T1000 (cell line): Measurements from ENCODE around the gene SSBP4.
A peak's percentile ranks its signal among the peaks of the same experiment; 100 is the strongest.

ENCODE experiments used
- DNase-seq: peaks from one replicate; lab custom pipeline; 2025; ENCODE audit warnings: mixed read lengths; lab: John Stamatoyannopoulos, UW

SSBP4 gene

DNA sequence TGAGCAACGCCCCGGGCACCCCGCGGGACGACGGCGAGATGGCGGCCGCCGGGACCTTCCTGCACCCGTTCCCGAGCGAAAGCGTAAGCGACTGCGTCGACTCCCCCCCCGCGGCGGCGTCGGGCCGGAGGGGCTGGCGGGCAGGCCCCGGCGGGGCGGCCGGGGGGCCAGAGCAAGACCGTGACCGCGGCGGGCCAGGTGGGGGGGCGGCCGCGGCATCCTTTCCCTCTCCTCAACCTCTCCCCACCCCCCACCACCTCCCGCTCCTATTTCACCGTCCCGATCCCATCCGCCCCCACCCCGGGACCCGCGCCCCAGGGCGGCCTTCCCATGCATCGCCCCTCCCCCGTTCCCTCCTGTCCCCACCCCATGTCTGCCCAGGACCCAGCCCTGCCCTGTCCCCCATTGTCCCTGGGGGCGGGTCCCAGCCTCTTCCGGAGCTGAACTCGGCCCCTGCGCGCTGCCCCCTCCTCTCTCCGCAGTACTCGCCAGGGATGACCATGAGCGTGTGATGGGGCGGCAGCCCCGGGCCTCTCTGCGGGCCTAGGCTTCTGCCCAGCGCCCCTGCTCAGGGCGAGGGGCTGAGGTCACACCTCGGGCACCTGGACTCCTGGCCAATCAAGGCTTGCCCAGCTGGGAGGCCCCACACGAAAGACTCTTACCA lies 14.7 kb downstream of the SSBP4 start:
- no peak for DNase-seq

DNA sequence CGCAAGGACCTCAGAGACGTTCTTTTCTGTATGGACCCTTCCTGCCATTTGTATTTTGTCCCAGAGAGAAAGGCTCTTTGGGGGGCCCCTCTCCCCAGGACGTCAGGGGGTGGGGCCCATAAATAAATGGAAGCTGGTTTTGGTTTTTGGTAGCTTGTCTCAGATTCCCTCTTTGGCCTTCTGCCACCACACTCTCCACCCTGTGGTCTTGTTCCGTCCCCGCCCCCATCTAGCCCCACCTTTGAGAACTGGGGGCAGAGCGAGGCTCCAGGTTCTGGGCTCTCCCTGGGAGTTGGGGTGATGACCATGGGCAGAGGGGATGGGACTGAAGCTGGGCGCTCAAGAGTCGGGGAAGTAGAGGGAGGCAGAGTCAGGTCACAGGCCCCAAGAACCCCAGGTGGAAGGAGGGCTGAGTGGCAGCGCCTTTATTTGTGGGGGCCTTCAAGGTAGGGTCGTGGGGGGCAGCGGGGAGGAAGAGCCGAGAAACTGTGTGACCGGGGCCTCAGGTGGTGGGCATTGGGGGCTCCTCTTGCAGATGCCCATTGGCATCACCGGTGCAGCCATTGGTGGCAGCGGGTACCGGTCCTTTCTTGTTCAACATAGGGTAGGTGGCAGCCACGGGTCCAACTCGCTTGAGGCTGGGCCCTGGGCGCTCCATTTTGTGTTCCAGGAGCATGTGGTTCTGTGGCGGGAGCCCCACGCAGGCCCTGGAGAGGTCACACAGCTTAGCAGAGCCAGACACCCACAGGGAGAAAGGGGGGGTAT lies 15.4 kb downstream of the SSBP4 start:
- DNase-seq: no peak

DNA sequence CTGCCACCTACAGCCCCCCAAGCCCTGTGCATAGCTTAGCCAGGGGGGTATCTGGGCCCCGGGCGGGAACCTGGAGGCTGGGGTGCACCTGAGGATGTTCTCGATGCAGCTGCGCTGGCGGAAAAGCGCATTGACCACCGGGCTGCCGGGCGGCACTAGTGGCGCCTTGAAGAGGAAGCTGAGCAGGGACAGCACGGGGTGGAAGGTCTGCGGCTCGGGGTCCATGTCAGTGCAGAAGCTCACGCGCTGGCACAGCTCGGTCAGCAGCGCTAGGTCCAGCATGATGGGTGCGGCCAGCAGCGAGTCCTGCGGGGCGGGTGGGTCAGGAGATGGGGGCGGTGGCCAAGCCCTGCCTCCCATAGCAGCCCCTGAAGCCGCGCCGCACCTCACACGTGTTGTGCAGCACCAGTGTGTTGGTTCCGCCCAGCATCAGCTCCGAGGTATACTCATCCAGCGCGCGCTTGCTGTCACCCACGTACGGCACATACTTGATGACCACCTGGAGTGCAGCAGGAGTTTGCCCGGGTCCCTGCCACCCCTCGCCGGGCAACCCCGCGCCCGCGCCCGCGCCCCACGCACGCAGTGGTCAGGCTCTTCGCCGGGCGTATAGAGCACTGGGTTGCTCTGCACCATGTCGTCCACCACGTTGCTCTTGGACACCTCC lies 16.1 kb downstream of the SSBP4 start:
- no peak for DNase-seq

DNA sequence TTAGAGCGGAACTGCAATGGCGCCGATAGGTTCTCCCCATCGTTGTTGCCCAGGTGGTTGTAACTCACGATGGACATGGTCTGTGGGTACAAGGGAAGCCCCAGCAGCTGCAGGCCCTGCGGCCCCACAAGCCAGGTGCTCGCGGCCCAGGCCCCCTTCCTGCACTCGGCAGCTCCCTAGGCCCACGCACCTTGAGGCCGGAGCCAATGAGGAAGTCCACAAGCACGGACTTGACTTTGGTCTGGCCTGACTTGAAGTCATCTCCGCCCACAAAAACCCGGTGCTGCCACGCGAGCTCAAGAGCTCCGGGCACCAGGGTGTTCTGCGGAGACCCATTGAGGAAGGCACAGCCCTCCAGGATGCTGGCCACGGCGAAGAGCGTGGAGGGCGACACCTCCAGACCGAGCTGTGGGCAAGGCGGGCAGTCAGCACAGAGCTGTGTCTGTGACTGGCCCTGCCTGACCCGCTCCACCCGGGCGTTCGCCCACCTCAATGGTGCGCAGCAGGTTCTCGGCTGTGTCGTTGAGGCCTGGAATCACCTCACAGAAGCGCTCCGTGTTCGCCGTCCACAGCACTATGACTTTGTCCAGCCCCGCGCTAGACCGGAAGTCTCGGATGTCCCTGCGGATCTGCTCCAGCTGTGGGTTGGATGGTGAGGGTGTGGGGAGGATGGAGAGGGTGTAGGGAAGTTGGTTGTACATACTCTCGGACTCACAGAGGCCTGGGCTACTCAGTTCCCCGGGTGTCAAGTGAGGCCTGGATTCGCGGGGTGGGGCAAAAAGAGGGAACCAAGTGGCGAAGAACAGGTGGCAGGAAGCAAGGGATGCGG lies 16.9 kb downstream of the SSBP4 start:
- DNase-seq: no peak

DNA sequence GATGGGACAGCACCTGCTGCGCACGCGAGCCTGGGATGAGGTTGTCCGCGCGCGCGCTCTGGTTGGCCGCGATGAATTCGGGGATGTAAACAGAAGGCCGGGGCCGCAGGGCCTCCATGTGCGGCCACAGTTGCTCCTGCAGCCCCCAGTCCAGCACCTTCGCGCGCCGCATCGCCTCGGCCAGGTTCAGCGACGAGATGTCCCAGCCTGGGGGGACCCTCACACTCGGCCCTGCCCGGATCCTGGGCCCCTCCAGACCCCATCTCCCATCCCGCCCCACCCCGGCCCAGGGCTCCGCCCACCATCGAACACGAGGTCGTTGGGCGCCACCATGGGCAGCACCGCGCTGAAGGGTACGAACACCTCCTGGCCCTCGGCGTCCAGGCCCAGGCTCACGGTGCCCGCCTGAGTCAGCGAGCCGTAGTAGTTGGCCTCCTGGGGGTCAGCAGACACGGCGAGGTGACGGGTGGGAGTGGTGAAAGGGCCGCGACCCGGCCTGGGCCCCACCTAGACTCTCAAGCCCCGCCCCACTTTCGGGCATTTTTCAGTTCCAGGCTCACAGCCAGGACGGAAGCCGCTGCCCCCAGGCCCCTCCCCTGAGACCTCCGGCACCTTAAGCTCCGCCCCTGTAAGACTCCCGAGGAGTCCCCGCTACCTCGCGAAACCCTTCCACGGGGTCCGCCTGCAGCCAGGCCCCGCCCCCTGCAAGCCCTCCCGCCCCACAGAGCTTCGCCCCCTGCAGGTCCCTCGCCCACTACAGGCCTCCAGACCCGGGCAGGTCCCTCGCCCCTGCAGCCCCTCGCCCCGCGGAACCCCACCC lies 17.7 kb downstream of the SSBP4 start:
- peak; percentile 81 for DNase-seq

DNA sequence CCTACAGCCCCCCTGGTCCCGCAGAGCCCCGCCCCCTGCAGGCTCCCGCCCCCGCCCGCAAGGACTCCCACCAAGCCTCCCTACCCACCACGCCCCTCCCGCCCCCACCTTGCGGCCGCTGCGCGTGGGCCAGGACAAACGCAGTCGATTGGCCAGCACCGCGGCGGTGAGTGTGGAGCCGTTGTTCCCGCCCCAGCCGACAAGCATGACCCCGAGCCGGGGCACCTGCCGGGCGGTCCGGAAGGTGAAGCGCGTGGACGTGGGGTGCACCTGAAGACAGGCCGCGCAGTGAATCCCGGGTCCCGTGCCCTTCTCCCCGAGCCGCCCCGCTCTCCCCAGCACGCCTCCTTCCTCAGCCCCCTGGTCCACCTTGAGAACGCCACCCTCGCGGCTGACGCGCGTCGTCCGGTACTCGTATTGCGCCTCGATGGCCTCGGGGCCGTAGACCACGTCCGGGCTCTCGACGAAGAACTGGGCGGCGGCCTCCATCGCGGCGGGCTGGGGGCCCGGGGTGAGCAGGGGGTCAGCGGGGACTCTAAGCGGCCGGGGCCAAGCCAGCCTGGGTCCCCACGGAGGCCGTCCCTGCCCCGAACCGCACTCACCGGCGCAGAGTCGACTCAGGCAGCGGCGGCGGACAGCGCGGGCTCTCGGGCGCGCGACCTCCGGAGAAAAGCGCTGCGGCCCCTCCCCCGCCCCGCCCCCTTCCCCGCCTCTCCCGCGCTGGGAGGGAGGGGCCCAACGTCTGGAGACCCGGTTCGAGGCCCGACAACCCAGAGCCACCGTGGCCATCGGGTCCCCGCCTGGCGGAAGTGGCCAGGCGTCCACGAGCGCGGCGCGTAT lies 18.5 kb downstream of the SSBP4 start, which contains the start of gene ISYNA1:
ISYNA1 (minus strand) TSS at position 643 of the 840 bp plus-strand sequence; CDS start at position 489, 154 bp downstream.
- DNase-seq: no peak

DNA sequence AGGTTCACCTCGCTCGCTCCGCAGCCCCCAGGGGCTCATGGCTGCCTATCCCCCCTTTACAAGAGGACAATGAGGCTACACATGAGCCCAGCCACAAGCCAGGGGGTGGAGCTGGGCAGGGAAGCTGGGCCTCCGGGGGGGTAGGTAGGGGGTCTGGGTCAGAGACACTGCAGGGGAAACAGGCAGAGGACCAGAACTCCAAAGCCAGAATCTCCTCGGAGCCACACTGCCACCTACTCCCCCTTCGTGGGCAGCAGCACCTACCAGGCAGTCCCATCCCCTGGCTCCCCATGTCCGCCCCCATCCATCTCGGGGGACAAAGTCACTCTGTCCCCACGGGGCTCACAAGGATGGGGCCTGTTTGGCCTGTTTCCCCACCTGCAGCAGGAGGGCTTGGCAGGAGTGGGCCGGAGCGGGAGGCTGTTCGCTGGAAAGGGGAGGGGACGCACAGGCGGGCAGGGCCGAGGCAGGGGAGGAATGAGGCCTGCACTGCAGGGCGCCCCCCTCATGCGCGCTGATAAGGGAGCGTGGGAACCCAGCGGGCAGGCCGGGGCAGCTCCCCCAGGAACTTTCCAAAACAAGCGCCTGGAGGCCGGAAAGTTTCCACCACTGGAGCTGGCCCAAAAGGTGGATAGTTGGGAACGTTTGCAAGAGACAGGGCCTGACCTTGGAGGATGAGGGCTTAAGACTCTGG lies 19.3 kb downstream of the SSBP4 start:
- no peak for DNase-seq

DNA sequence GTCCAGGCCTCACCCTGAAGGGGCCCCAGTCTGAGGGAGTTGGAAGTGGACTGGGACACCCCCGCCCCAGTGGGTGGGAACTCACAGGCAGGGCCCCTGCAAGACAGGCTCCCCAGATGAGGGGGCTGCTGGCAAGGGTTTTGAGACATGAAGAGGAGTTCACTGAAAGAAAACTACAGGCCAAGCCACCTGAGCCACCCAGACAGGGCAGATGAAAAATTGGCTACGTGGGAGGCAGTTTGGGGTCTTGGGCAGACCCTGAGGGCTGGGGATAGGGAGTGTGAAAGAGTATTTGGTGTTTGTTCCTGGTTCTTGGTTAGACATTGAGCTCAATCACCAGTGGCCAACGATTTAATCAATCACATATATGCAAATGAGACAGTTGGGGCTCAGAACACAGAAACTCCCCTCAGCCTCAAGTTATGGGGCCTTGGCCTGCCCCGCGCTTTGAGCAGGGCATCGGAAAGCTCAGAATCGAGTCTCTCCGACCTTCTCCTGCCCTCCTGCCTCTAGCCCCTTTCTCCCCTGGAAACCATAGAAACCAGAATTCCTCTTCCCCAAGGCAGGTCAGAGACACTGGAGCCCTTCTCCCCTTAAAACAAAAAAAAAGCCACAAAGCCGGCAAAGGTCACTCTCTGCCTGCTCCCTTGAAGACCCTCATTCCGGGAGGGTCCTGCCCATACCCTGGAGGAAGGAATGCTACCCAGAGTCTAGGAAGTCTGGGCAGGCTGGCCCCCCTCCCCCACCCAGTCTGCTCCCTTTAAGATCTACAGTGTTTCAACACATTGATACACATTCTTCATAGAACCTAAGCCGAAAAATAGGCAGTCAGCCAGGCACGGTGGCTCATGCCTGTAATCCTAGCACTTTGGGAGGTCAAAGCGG lies 20.1 kb downstream of the SSBP4 start:
- no peak for DNase-seq

DNA sequence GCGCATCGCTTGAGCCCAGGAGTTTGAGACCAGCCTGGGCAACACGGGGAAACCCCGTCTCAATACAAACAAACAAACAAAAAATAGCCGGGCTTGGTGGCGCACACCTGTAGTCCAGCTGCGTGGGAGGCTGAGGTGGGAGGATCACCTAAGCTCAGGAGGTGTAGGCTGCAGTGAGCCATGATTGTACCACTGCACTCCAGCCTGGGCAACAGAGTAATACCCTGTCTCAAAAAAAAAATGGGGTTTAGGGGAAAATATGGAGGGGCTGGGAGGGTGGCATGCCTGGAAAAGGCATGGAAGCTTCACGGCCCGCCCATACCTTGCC lies 20.7 kb downstream of the SSBP4 start:
- DNase-seq: no peak

DNA sequence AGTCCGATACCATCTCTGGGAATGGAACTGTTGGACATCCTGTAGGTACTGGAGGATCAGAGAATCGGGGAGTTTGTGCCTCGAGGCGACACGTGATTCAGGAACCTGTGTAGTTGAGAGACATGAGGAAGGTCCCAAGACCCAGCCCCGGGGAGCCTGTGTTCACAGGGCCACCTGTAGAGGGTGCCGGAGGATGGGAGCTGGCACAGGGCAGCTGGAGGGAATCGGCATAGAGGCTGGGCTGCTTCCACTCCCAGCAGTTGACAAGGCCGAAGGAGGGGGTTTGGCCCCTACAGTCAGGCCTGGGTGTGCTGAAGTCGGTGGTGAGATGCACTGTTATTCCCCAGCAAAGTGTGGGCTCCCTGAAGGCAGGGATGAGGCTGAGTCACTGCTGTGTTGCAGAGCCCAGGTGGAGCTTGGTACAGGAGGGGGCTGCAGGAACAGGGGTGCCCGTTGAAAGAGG lies 21.2 kb downstream of the SSBP4 start:
- DNase-seq: no peak

DNA sequence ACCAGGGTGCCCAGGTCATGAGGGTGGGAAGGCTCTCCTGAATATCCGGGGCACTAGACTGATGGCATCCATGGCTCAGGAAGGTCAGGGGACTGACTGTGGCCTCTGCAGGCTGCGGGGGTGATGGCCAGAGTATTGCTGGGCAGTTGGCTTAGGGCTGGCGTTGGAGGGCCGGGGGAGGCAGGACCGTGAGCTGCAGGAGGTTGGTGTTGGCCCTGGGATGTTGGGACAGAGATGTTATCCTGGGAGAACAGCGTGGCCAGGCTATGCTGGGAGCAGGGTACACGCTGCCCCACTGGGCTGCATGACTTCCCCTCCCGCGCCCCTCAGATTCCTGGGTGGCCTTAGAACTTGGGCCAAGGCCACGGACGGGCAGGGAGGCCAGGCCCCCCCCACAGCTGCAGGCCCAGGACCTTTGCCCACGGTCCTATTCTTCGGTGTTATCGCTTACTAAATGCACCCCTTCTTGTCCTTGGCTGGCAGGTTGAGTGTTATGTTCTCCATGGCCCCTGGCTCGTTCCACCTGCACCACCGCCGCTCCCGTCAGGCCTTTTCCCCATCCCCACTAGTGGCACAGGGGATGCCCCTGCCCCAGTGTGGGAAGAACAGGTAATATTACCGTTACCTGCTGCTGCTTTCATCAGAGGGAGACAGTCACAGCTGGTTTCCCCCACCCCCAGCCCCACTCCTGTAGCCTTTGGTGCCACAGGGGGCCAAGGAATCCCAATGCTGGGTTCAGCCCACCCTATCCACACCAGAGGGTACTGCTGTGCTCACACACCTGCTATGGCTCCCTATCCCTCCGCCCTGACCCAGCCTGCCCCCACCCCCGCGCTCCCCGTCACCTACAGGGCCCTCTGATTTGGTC lies 22.0 kb downstream of the SSBP4 start:
- DNase-seq: no peak

DNA sequence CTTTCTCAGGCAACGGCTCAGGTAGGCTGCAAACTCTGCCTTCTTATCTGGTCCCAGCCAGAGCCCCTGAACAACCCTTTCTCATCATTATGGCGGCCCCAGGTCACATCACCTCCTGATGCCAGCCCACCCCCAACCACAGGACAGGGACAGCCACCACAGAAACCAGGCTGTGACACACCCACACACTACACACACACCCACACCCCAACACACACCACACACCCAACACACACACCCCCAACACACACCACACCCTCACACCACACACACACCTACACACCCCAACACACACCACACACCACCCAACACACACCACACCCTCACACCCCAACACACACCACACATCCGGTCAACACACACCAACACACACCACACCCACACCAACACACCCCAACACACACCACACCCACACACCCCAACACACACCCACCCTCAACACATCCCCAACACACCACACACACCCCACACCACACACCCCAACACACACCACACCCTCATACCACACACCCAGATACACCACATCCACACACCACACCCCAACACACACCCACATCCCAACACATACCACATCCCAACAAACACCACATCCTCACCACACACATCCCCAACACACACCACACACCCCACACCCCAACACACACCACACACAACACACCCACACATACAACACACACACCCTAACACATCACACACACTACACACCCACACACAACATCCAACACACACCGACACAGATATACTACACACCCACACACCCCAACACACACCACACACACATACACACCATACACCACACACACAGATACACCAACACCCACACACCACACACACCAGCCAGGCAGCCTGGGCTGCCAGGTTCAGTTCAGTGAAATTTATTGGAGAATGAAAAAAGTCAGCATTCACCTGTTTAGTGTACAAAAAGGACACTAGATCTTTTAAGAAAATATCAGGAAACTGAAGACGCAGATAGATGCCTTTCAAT lies 22.9 kb downstream of the SSBP4 start:
- no peak for DNase-seq

DNA sequence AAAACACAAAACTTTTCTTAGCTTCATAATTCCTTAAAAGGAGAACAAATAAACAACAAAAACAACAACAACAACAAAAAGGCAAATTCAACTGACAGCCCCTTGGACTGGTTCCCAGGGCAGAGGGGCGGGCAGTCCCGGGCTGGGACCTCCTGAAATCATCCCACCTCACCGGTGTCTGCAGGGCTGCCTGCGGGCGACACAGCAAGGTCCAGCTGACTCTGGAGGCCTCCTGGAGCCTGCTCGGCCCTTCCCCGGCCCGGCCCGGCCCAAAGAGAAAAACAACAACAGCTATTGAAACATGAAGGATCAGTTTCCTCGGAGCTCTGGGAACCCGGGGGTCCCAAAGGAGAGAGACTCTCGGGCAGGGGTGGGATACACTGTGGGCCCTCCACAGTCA lies 23.7 kb downstream of the SSBP4 start:
- no peak for DNase-seq

DNA sequence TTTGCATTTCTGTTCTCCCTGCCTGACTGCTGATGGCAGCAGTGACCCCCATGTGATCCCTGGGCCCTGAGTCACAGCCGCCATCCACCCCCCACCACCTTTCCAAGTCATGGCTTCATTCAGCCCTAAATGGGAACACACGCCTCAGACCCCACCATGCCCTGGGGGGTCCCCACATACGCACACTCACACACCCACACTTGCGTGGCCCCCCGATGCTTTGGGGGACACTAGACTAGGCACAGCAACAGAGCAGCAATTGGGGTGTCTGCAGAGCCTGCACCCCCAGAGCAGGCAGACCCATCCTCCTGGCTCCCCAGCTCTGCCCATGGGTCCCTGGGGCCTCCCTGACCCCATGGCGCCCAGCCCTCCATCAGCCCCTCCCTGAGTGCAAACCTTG lies 24.2 kb downstream of the SSBP4 start:
- no peak for DNase-seq

DNA sequence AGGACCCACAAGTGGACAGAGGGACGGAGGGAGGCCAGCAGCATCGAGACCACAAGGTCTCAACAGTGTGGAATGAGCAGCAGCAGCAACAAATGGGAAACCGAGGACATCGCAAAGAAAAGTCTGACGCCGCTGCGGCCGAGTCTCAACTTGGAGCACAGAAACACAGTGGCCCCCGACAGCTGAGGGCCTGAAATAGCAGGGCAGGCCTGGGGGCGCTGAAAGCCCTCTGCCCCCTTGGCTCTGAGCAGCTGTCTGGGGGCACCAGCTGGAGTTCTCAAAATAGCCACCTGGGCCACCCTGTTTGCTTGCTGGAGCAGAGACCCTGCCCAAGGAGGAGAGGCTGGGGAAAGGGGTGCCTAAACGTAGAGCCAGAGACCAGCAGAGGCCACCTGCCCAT lies 24.6 kb downstream of the SSBP4 start:
- no peak for DNase-seq

DNA sequence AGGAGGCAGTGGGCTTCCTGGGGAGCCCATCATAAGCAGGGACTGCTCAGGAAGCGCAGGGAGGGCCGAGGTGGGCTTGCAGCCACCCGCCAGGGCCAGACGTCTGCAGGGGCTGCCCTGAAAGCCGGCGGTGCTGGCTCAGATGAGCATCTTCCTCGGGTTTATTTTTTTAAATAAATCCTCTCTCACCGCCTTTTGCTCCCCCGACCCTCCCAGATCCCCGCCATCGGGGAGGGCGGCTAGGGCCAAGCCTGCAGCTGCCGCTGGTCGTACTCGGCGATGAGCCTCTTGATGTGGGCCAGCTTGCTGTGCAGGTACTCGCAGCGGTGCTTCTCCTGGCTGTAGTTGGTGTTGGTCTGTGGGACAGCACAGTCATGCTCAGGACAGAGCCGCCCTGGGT lies 25.3 kb downstream of the SSBP4 start:
- DNase-seq: no peak
